Measurements from ENCODE around the gene SCN8A. TPM values are rescaled to one million over a fixed set of nuclear protein-coding genes. Genes with fewer than 3 reads are reported as not detected.

Gene SCN8A
- total and polyA plus RNA-seq, 2 donors (not counting 3 experiments of a cell fraction or from before 2014, with no cell fraction given) = 9.4 to 20.4 TPM

DNA sequence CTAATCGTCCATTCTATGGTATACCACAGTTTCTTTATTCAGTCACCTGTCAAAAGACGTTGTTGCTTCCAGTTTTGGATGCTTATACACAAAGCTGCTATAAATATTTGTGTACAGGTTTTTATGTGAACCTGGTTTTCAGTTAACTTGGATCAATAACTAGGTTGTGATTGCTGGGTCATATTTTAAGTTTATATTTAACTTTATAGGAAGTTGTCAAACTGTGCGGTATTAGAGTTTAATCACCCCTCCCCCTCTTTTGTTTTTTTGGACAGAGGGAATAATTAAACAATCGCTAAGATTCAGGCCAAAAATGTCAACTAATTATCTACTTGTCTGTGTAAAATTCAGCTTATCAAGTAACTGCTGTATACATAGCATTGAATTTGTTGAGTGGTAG is 34.3 kb downstream of the SCN8A start:
- FAIRE-seq (no peak), DNase-seq (ENCODE audit: low read depth, low spot score) (no peak)
- POLR2A ChIA-PET = no interaction called here
- Histone ChIP-seq H3K9me3 (replicated peaks; ENCODE audit: control insufficient read depth, insufficient read depth, low read length) (no peaks in the 10 kb centered on the region), H3K9ac (replicated peaks; ENCODE audit: extremely low read depth, insufficient read depth, low read length) (no peak overlapping the region), H3K4me1 (ENCODE audit: control insufficient read depth, extremely low read depth, insufficient read depth, low read length) (peaks cover 7% of the 10 kb centered on the region), H3K9me1 (replicated peaks; ENCODE audit: control insufficient read depth, extremely low read depth, insufficient read depth, low read length) (no peaks in the 10 kb centered on the region), H3K36me3 (ENCODE audit: control insufficient read depth in 2 of 2, extremely low read depth in 1 of 2, insufficient read depth in 2 of 2, low read length in 2 of 2) (no peaks in the 10 kb centered on the region), H3K4me2 (ENCODE audit: insufficient read depth, low read length) (no peak overlapping the region), H4K20me1 (replicated peaks; ENCODE audit: control insufficient read depth, extremely low read depth, insufficient read depth, low read length) (no peaks in the 10 kb centered on the region), H3K27ac (ENCODE audit: insufficient read depth, low read depth, low read length) (no peak overlapping the region), H3K27me3 (ENCODE audit: control insufficient read depth in 2 of 2, insufficient read depth in 2 of 2, low read length in 2 of 2) (no peaks in the 10 kb centered on the region), H3K4me3 (replicated peaks in 1 of 3; ENCODE audit: insufficient read depth in 1 of 3, low read depth in 1 of 3, low read length in 3 of 3) (no peak overlapping the region), H3K79me2 (ENCODE audit: control insufficient read depth, insufficient read depth, low read length) (no peaks in the 10 kb centered on the region), H2AFZ (ENCODE audit: low read depth, low read length) (no peak overlapping the region)
- no TSS peak for BruUV-seq (replicated peaks)
- CTCF ChIA-PET = no interaction called here
- dilution Hi-C loops (cut with MboI; ENCODE audit: extremely low pct_ligation_motif_present, low sequenced_read_pairs) = no loop called here
- intact Hi-C loops (cut with micrococcal nuclease) = no loop called here
- TF ChIP-seq, protein P1, sequence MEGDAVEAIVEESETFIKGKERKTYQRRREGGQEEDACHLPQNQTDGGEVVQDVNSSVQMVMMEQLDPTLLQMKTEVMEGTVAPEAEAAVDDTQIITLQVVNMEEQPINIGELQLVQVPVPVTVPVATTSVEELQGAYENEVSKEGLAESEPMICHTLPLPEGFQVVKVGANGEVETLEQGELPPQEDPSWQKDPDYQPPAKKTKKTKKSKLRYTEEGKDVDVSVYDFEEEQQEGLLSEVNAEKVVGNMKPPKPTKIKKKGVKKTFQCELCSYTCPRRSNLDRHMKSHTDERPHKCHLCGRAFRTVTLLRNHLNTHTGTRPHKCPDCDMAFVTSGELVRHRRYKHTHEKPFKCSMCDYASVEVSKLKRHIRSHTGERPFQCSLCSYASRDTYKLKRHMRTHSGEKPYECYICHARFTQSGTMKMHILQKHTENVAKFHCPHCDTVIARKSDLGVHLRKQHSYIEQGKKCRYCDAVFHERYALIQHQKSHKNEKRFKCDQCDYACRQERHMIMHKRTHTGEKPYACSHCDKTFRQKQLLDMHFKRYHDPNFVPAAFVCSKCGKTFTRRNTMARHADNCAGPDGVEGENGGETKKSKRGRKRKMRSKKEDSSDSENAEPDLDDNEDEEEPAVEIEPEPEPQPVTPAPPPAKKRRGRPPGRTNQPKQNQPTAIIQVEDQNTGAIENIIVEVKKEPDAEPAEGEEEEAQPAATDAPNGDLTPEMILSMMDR (IDR thresholded peaks at IDR 0.05; ENCODE audit: extremely low read depth in 1 of 2, insufficient read depth in 1 of 2, low read depth in 1 of 2, low read length in 2 of 2) = no peak
- TF ChIP-seq MYC (IDR thresholded peaks at IDR 0.05; ENCODE audit: low read depth, low read length) (no peak), POLR2A (IDR thresholded peaks at IDR 0.05; ENCODE audit: low read depth, low read length) (no peak), FOS (IDR thresholded peaks at IDR 0.05; ENCODE audit: borderline replicate concordance, insufficient read depth, low read length) (no peak), MAX (IDR thresholded peaks at IDR 0.05; ENCODE audit: insufficient read depth, insufficient read length) (no peak), GATA2 (IDR thresholded peaks at IDR 0.05; ENCODE audit: insufficient read depth, insufficient read length, low read depth, low read length) (no peak), JUN (IDR thresholded peaks at IDR 0.05; ENCODE audit: borderline replicate concordance, insufficient read depth, insufficient read length, low read depth) (no peak), EZH2 (IDR thresholded peaks at IDR 0.05; ENCODE audit: borderline replicate concordance, low read depth, low read length, severe bottlenecking) (no peak), POLR2AphosphoS5 (IDR thresholded peaks at IDR 0.05; ENCODE audit: insufficient read depth, low read depth, low read length) (no peak)

Measured in endothelial cell of umbilical vein (primary cell).